ENCODE data around the gene PRB4. TPM values are rescaled to one million over a fixed set of nuclear protein-coding genes. Genes with fewer than 3 reads are reported as not detected.

The PRB4 gene
- total RNA-seq, 1 experiment from 2014 or later: not detected

- TF ChIP-seq CTCF (IDR thresholded peaks at IDR 0.05 in 2 of 3, conservative IDR thresholded peaks at IDR 0.05 in 1 of 3; ENCODE audit: borderline replicate concordance in 1 of 3, insufficient read depth in 1 of 3, low read depth in 2 of 3, low read length in 2 of 3): no peak
- TF ChIP-seq FOSL1 (IDR thresholded peaks at IDR 0.05; ENCODE audit: low read depth): no peak
- TF ChIP-seq EGR1 (IDR thresholded peaks at IDR 0.05; ENCODE audit: low read depth): no peak
- TF ChIP-seq SRF (IDR thresholded peaks at IDR 0.05; ENCODE audit: low read depth): no peak
- no peak for TF ChIP-seq CEBPB (IDR thresholded peaks at IDR 0.05; ENCODE audit: low read depth)
- no peak for TF ChIP-seq EZH2phosphoT487 (IDR thresholded peaks at IDR 0.05; ENCODE audit: borderline replicate concordance)
- no peak for TF ChIP-seq POLR2A (IDR thresholded peaks at IDR 0.05; ENCODE audit: borderline replicate concordance, extremely low read depth, insufficient read depth, insufficient read length)
- TF ChIP-seq, protein P1, sequence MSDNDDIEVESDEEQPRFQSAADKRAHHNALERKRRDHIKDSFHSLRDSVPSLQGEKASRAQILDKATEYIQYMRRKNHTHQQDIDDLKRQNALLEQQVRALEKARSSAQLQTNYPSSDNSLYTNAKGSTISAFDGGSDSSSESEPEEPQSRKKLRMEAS (IDR thresholded peaks at IDR 0.05): no peak
Observed at GRCh38 chr12:11348439-11348838, 38.2 kb upstream of the PRB4 start (continued).

DNA sequence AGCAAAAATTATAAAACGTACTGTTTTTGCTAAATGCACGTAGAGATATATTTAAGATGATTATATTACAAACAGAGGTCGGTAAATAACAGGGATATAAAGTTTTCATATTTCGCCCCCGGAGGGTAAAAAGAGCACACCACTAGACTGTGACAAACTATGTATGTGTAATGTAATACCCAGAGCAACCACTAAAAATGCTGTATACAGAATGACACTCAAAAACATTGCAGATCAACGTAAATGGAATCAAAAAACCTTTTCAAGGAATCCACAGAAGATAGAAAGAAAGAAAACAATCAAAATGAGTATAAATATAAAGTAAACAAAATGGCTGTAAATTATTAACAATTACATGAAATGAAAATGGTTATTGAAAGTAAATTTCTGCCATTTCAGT is 37.6 kb upstream of the PRB4 start:
- ChIA-PET RAD21 (ENCODE audit: low non-redundant PET in 1 of 2, low total read pairs in 2 of 2, uncharacterized antibody in 2 of 2, unreplicated experiment in 2 of 2) (no interaction called here), CTCF (no interaction called here), POLR2A (no interaction called here)
- BruUV-seq (replicated peaks): no TSS peak
- Histone ChIP-seq H3K4me2 (ENCODE audit: low read length) (no peak overlapping the region), H3K9me2 (ENCODE audit: insufficient read depth) (no peaks in the 10 kb centered on the region), H3K4me3 (replicated peaks in 1 of 2; ENCODE audit: low read depth in 1 of 2, low read length in 2 of 2) (no peak overlapping the region), H3K27me3 (ENCODE audit: insufficient read depth, low read length) (peaks cover 49% of the 10 kb centered on the region), H2AFZ (ENCODE audit: low read depth, low read length, poor library complexity, severe bottlenecking) (no peak overlapping the region), H3K79me2 (ENCODE audit: insufficient read depth, low read length) (no peaks in the 10 kb centered on the region), H3K36me3 (ENCODE audit: control insufficient read depth in 1 of 2, insufficient read depth in 2 of 2, low read length in 2 of 2) (no peaks in the 10 kb centered on the region), H3K4me1 (ENCODE audit: control insufficient read depth in 1 of 2, insufficient read depth in 2 of 2, low read length in 2 of 2) (no peaks in the 10 kb centered on the region), H3K9me3 (ENCODE audit: control insufficient read depth in 1 of 2, insufficient read depth in 1 of 2, low read depth in 1 of 2, low read length in 2 of 2) (no peaks in the 10 kb centered on the region), H3K9ac (ENCODE audit: low read length) (no peak overlapping the region), H4K20me1 (ENCODE audit: insufficient read depth) (no peaks in the 10 kb centered on the region), H3K27ac (ENCODE audit: low read depth, low read length) (no peak overlapping the region)
- TF ChIP-seq CTCF (IDR thresholded peaks at IDR 0.05 in 2 of 3, conservative IDR thresholded peaks at IDR 0.05 in 1 of 3; ENCODE audit: borderline replicate concordance in 1 of 3, insufficient read depth in 1 of 3, low read depth in 2 of 3, low read length in 2 of 3) (peak in 2 of 3 experiments; percentile 42 to 55; a peak in 4 of 6 replicates), SRF (IDR thresholded peaks at IDR 0.05; ENCODE audit: low read depth) (no peak), ELF1 (IDR thresholded peaks at IDR 0.05; ENCODE audit: borderline replicate concordance, low read depth) (no peak)
- ATAC-seq (peak; percentile 85), DNase-seq (ENCODE audit: low read depth, low spot score) (no peak)
- intact Hi-C loops (cut with micrococcal nuclease): no loop called here

Measured in HCT116 (cell line).